ENCODE measurements around the gene BCL11A.

DNA sequence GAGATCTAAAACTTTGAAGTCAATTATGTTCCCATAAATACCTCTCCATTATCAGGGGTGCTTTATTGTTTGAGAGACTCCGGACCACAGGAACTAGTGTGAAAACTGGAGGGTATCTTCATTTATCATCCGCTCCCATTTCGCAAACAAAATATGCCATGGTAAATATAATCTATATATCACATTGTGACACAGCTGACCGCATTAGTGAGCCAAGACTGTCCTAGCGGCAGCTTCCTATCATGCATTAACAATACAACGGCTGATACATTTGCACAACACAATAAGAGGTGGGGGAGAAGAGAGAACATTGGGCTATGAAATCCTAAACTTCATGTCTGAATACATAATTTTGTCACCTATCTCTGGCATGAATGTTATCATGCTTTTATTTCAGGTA is 29.5 kb downstream of the BCL11A start:
- TF ChIP-seq, protein P1, sequence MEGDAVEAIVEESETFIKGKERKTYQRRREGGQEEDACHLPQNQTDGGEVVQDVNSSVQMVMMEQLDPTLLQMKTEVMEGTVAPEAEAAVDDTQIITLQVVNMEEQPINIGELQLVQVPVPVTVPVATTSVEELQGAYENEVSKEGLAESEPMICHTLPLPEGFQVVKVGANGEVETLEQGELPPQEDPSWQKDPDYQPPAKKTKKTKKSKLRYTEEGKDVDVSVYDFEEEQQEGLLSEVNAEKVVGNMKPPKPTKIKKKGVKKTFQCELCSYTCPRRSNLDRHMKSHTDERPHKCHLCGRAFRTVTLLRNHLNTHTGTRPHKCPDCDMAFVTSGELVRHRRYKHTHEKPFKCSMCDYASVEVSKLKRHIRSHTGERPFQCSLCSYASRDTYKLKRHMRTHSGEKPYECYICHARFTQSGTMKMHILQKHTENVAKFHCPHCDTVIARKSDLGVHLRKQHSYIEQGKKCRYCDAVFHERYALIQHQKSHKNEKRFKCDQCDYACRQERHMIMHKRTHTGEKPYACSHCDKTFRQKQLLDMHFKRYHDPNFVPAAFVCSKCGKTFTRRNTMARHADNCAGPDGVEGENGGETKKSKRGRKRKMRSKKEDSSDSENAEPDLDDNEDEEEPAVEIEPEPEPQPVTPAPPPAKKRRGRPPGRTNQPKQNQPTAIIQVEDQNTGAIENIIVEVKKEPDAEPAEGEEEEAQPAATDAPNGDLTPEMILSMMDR (IDR thresholded peaks at IDR 0.05): no peak
- no peak for TF ChIP-seq POLR2A (IDR thresholded peaks at IDR 0.05)
